GM21360 (cell line): Measurements from ENCODE around the gene GPR15.

ENCODE experiments used
- ATAC-seq: cut with Tn5 transposase; IDR thresholded peaks from one replicate; pipeline ENCODE4 v1.9.1; 2021; ENCODE audit warnings: mild to moderate bottlenecking, moderate library complexity; ENCODE audit not compliant: unreplicated experiment

GPR15 gene

DNA sequence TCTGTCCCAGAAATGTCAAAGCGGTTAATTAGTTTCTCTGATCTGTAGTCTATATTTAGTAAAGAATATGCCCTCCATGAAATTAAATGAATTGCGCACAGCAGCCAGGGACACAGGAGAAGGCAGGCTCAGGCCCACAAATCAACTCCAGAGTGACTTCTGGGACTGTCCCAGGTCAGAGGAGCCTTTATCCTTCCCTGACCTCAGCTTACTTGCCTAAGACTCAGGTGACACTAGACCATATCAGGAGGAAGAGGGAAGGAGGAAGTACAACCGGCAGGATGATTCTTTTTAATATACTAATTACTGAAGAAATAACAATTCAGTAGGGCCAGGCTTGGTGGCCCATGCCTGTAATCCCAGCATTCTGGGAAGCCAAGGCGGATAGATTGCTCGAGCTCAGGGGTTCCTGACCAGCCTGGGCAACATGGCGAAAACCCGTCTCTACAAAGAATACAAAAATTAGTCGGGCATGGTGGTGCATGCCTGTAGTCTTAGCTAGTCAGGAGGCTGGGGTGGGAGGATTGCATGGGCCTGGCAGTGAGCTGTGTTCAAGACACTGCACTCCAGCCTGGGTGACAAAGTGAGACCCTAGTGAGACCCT is 1.8 kb upstream of the GPR15 start:
- no peak for ATAC-seq

DNA sequence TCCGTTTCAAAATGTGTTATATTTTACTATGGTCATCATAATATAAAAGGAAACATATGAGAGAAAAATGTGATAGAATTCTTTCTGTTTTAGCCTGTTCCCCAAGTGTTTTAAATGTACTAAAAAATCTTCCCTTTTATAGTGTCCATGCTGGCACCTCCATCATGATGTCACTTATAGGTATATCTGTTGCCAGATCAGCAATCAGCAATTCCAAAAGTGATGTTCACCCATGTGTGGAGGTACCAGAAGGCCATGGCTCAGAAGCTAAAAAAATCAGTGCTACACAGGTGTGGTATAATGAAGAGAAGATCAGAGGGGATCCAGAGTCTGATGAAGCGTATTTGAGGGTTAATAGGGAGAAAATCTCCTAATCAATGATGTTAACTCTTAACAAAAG is 1.1 kb upstream of the GPR15 start:
- ATAC-seq: no peak

DNA sequence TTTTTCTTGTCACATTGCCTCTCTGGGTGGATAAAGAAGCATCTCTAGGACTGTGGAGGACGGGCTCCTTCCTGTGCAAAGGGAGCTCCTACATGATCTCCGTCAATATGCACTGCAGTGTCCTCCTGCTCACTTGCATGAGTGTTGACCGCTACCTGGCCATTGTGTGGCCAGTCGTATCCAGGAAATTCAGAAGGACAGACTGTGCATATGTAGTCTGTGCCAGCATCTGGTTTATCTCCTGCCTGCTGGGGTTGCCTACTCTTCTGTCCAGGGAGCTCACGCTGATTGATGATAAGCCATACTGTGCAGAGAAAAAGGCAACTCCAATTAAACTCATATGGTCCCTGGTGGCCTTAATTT is 478 bp downstream of the GPR15 start:
- no peak for ATAC-seq

DNA sequence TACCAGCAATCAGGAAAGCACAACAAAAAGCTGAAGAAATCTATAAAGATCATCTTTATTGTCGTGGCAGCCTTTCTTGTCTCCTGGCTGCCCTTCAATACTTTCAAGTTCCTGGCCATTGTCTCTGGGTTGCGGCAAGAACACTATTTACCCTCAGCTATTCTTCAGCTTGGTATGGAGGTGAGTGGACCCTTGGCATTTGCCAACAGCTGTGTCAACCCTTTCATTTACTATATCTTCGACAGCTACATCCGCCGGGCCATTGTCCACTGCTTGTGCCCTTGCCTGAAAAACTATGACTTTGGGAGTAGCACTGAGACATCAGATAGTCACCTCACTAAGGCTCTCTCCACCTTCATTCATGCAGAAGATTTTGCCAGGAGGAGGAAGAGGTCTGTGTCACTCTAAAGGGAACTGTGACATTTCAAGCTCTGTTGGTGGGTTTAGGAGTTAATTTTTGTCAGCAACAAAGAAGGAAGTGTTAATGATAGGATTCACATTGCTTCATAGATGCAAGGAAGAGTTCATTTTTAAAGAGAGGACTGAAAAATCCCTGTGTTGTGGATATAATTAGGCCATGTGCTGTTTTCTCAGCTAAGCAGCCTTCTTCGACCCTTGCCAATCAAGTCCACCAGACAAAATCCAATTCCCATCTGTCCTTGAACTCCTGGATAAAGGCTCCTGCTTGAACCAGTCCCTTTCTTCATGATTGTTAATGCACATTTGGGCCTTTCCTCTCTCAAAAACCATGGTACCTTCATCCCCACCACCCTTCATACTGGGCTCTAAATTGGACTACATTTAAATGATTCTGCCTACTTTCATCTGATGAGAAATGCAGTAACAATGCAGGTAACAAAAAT is 1.2 kb downstream of the GPR15 start:
- no peak for ATAC-seq

DNA sequence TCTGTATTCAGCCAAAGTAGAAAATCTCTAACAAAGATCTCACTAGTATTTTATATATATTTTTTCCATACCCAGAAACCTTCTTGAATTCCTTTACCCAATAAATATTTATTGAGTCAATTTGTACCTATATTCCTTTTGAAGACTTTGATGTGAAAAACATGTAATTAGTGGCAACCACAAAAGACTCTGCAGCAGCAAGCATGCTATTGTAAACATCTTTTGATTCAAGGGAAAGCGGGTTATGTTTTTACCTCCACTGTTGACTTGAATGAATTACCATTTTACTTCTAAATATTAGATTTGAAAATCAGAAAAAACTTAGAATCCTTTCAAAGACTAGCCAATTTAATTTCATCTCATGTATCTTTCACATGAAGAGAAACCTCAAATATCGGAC is 2.4 kb downstream of the GPR15 start:
- no peak for ATAC-seq

DNA sequence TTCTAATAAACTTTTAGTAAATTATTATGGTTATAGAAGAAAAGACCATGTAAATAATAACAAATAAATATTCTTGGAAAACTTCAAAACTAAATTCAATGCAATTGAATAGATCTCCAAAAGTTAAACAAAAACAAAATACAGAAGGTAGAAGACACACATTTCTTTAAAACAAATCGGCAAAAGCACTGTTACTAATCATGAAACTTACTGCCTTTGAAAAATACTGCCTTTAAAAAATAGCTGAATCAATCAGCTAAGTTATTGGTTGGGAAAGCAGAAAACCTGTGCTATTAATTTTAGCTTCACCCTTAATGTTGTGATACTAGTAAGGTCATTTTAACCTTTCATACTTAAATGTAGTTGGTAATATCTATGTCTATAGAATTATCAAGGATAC is 3.0 kb downstream of the GPR15 start:
- ATAC-seq: no peak

DNA sequence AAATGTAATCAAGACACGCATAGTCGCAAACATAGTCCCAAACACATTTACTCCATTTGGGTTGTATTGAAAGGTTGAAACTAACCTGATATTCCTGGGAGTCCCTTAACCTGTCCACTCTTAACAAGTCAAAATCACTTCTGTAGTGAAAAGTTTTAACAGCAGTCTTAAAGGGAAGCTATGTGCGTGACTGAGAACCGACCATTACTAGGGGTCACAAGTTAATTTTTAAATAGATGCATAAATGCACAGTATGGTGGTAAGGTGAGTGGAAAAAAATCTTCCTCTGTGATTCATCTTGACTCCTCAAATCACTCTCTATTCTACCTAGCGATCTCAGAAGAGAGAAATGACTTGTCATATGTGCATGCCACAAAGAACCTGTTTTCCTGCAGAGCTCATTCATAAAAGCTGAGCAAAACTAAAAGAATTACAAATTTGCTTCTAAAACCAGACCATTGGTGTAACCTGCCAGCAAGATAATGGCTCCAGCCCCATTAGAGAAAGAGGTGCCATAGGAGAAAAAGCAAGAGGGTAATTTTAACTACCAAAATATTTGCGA is 4.8 kb downstream of the GPR15 start:
- peak; percentile 72 for ATAC-seq

DNA sequence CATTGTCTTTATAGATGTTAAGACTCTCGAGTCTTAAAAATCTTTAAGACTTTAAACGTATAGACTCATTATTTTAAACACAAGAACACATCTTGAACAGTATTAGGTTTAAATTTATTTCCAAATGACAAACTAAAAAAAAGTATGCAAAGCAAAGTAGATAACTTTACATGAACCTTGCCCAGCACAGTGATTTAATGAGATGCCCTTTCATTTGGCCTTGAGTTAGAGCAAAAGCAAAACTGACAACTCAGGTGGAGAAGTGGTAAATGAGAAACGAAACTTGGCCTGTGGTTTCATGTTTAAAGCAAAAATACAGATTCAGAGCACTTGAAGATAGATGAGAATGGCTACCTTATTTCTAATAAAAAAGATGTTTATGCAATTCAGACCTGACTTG is 8.6 kb downstream of the GPR15 start:
- peak; percentile 45 for ATAC-seq

DNA sequence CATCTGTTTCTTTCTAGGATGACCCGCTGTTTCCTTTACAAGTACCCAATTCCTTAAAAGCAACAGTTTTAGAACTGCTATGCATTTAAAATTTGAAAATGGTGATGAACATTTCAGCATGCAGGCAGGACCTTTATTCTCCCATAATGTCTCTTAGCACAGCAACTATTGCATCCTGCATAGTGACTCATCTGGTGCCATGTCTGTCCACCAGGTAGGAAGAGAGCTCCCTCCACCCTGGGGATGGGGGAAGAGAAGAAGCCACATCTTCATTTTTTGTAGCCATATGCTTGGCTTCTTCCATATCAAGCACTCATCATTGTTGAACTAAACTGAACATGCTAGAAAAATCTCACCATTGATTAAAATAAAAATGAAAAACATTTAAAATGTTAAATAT is 9.9 kb downstream of the GPR15 start:
- ATAC-seq: no peak

DNA sequence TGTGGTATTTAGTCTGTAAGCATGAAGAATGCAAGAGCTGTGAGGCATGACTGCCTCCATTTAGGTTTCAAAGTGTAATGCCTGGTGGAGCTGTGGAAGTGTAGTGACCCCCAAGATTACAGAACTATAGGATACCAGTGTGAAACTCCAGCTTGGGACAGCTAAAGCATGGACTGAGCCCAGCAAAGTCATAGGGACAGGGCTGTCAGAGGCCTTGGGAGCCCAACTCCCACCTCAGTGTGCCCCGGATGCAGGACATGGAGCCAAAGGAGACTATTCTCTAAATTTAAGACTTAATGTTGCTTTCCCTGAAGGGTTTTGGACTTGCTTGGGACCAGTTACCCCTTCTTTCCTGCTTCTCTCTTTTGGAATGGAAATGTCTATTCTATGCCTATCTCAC is 10.8 kb downstream of the GPR15 start:
- ATAC-seq: no peak

DNA sequence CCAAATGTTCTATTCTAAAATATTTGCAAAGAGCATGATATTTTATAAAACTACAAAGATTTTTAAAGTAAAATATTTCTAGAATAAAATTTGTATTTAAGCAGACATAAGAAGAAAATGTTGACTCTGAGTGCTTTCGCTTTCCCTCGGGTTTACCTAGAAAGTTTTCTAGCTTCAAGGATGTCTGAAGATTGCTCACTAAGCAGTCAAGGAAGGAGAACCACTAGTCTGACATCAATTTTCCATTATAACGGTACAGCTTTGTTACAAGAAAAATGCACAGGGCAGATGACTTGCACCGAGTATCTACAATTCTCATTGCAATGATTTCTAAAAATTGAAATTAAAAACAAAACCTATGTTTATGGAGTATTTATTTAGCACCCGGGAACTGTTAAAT is 14.2 kb downstream of the GPR15 start:
- ATAC-seq: peak; percentile 54

DNA sequence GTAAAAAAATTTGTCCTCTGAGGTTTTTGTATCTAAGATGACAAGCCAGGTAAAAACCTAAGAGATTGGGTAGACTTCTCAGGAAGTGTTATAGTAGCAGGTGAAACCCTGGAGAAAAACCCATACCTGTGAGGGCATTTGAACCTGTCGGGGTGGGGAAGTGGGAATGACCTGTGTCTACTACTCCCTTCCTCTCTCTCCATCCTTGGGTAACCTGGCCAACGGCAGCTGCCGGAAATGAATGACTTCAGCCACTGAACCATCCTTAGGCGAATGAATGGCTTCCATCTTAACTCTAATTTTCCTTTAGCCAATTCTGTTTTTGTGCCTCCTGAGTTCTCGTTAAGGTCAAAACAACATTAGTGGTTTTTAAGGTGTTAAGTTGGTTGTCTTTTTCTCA is 16.8 kb downstream of the GPR15 start:
- ATAC-seq: no peak

DNA sequence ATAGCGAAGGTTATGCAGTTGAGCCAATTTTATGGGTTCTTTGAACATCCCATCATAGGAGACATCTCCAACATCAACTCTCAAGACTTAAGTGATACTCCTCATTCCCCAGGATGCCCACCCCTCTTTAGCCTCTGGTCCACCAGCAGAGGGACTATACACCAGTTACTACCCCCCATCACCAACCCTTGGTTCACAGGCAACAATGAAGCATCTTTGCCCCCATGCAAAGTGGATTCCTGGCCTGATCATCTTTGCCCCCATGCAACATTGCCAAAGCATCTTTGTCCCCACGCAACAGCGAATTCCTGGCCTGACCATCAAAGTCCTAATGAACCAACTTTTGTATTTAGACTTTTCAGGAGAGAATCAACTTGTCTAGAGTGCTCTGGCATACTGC is 19.1 kb downstream of the GPR15 start:
- ATAC-seq: no peak

DNA sequence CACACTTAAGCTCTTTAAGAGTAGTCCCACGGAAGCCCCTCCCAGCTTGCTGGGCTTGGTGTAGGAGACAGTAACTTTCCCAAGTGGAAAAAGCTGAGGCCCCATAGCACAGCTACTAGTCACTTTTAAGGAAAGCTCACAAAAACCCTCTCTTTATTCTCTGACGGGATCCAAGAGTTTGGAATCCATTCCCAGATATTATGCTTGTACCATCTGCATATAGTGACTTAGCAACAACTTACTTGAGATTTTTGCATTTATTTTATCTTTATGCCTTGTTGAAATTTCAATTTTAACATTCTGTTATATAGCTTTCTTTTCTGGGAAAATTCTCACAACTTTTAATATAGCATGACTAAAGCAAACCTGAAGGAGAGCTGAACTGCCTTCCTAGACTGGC is 19.5 kb downstream of the GPR15 start:
- no peak for ATAC-seq

DNA sequence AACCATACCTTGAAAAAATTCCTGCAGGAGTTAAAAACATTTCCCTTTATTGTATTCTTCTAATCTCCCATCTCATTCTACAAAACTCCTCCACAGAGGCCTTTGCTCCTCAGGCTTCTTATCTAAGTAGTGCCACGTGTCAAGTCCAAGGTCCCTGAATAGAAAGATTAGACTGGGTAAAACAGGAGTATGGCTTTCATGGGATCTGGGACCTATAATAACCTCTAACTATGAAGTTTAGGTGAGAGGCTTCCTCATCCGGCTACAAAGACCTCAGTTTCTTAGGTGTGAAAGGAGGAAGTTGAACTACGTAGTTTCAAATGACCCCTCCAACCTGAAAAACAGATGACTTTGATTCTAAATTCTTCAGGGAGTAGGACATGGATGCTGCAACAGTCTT is 20.0 kb downstream of the GPR15 start:
- ATAC-seq: no peak

DNA sequence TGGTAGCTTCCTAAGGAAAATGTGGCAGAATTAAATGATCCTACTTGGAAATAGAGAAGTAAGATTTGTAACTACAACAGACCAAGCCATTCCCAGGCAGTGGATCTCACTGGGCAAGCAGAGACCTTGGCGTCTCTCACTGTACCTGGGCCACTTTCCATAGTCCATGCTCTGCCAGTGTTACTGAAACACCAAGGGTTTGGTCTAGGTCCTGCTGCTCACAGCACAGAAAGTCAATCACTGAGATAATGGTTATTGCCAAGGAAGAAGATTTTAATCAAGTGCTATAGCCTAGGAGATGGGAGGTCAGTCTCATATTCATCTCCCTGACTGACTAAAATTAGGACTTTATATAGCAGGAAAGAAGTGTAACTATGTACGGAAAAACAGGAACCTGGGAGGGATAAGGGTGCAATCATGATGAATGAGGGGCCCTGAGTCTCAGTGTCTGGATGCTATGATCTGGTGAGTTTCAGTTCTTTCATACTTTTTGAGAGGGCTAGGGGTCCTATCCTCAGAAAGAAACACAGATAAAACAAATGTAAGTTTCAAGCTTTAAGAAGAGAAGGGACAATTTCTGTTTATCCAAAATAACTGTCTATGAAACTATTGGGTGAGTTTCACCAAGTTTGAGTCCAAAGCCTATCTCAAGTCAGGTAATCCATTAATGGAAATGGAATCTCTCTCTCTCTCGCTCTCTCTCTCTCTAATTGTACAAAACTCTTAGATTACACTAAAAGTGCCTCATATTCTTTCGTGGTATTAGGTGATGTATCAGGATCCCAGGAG is 20.6 kb downstream of the GPR15 start:
- ATAC-seq: no peak

DNA sequence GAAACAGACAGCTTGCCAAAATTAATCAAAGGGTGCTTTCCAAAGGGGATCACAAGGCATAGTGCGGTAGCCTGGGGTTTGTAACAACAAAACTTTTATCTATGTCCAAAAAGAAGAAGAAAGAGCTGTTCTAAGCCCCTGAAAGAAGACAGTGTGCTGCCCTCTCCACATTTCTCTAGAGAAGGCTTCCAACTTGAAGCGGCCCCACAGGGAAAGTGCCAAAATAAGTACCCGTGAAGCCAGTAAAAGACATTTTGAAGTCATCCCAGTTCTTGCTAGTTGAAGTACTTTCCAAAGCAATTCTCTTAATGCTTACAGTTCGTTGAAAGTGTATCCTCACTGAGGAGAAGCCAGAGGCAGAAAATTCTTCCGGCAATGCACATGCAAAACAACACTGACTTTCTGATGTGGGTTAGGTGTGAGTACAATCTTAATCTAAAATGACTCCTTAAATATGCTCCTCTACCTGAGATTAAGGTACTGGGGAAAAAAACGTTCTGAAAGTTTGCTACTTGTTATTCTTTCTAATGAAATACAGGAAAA is 21.3 kb downstream of the GPR15 start:
- ATAC-seq: no peak

DNA sequence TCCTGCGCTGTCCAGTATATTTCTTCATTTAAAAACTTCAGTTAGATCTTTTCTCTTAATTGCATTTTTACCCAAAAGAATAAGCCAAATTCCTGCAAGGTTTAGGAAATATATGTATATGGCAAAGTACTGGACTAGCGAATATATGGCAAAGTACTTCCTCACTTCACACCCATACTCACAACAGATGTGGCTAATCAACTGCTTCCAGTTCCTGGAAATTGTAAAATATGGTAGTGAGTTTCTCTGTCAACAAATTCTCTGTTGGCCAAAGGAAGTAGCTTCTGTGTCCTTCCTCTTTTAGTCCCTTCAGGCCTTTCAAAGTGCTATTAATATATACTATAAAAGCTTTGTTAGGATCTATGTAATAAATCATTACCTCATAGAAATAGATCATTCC is 22.0 kb downstream of the GPR15 start:
- no peak for ATAC-seq

DNA sequence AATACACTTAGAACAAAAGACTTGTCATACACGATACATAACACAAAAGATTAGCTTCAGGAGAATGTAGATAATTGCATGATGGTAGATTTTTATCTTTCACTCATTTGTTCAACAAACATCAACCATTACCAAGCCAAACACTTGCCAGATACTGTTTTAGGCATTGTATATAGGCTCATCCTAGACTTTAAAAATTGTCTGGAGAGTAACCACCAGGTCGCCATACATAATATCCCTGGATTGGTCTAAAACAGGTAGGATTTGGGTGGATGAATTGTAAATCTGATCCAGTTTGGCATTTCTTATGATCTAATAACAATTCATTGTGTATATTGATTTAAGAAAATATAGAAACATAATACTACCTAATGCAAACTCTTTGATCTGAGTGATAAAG is 22.8 kb downstream of the GPR15 start:
- ATAC-seq: no peak

DNA sequence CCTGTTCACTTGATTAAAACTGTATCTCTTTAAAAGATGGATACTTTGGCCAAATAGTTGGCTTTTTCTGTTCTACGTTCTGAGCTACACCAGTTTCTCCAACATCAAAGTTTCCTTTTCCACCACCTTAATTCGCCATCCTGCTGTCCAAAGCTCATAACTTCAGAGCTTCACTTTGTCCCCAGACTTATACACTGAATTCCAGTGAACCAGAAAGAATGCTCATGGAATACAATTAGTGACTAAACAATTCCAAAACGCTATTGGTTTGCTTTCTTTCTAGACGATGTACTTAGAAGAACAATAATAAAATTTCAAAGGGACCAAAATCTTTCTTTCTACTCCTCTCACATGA is 23.2 kb downstream of the GPR15 start:
- no peak for ATAC-seq
